Measurements from ENCODE around the gene GRIA4. TPM values are rescaled to one million over a fixed set of nuclear protein-coding genes. Genes with fewer than 3 reads are reported as not detected.

GRIA4 gene
- total RNA-seq: not detected in 2 replicates

DNA sequence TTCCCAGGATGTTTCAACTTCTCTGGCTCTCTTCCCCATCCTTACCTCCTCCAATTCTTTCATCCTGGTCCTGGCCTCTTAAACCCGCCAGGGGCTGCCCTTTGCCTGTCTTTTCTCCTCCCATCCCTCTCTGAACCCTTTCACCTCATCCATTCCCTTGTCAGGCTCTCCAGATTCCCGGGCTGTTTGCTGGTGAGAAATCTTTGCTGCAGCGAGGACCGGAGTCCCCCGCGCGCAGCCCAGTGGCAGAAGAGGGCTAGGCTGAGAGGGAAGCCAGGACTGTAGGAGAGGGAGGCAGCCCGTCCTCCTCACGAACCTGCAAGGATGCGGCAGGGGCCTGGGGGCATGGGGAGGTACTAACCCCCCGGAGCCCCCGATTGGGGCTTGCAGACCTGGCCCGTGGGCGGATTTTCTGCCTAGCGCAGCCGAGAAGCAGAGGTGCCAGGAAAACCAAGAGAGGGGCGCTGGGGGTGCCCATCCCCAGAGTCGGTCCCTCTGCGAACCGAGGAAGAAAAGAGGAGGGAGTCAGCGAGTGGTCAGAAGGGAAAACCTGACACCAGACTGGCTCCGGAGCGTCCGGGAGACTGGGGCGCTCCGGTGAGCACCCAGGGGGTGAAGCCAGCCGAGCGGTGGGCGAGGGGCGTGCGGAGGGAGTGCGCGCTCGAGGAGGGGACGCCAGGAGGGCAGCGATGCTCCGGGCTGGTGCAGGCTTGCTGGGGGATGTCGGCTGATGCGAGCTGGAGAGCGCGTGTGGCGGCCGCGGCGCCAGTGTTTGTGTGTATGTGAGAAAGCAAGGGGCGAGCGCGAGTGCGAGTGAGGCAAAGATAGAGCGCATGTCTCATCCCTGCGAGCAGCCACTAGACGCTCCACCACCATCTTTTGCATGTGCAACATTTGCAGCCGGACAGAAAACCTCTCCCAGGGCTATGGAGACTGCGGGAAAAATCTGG lies at the start of gene GRIA4:
Gene GRIA4, plus strand, starts transcription at position 242 of the 950 bp plus-strand sequence. CDS start 925 bp downstream, outside the sequence.

GRCh38 chr11:106021967-106022794 lies 412.3 kb downstream of the GRIA4 start, which contains the start of gene MSANTD4:
Gene MSANTD4, minus strand, starts transcription at chr11:106022240. Its CDS starts 11,323 bp downstream, at chr11:106010917.

Data from mesangial cell (primary cell).